K562 (cell line): ENCODE results near the gene SPRR2D. TPM values are rescaled to one million over a fixed set of nuclear protein-coding genes. Genes with fewer than 3 reads are reported as not detected.

Source experiments
- ARID1B ChIP-seq: fragments of 450-650 bp; IDR thresholded peaks from 2 replicates; pipeline ENCODE4 v1.6.1; 2016; ENCODE audit warnings: antibody characterized with exemption, mild to moderate bottlenecking, inconsistent platforms
- CBFA2T2 ChIP-seq: fragments of 450-650 bp; conservative IDR thresholded peaks from 2 replicates; pipeline ENCODE4 v1.6.1; 2017; ENCODE audit warnings: mild to moderate bottlenecking
- EP300 ChIP-seq: IDR thresholded peaks from 2 replicates; pipeline ENCODE4 v1.6.1; 2012; ENCODE audit warnings: low read length, improper control_type of control experiment
- GABPB2 ChIP-seq: fragments of 250-450 bp; sonication (Bioruptor Pico); conservative IDR thresholded peaks from 2 replicates; pipeline ENCODE4 v1.5.1; 2021; ENCODE audit warnings: mild to moderate bottlenecking
- HMBOX1 ChIP-seq: sonication (generic); IDR thresholded peaks from 2 replicates; pipeline ENCODE4 v1.6.1; 2016
- HNRNPH1 ChIP-seq: fragments of 200-400 bp; formaldehyde crosslinking; optimal IDR thresholded peaks from 2 replicates; pipeline ENCODE3; 2017; ENCODE audit warnings: low read depth, mild to moderate bottlenecking, low read length, moderate library complexity
- HOXB6 ChIP-seq: fragments of 250-450 bp; sonication (Bioruptor Pico); IDR thresholded peaks from 2 replicates; pipeline ENCODE4 v1.5.1; 2022; ENCODE audit warnings: mild to moderate bottlenecking, borderline replicate concordance
- NCOA4 ChIP-seq: fragments of 450-650 bp; IDR thresholded peaks from 2 replicates; pipeline ENCODE4 v1.6.1; 2018; ENCODE audit warnings: mild to moderate bottlenecking; ENCODE audit not compliant: partially characterized antibody
- NFIC ChIP-seq: fragments of 450-650 bp; IDR thresholded peaks from 2 replicates; pipeline ENCODE4 v1.6.1; 2017; ENCODE audit warnings: mild to moderate bottlenecking, inconsistent platforms
- NONO ChIP-seq, 2 experiments: fragments of 200-400 bp in 1 of 2; fragments of 450-650 bp in 1 of 2; formaldehyde crosslinking in 1 of 2; IDR thresholded peaks; 2 replicates each; pipeline ENCODE4 v1.6.1; 2017; ENCODE audit warnings: low read depth in 2 of 2, mild to moderate bottlenecking in 2 of 2, moderate library complexity in 2 of 2, low read length in 1 of 2
- NR2F6 ChIP-seq: fragments of 450-650 bp; formaldehyde crosslinking; IDR thresholded peaks from 2 replicates; pipeline ENCODE4 v1.4.0; 2020; ENCODE audit warnings: mild to moderate bottlenecking
- PBX2 ChIP-seq, 2 experiments: IDR thresholded peaks in 1 of 2; conservative IDR thresholded peaks in 1 of 2; 2 replicates each; pipeline ENCODE4 v1.6.1; 2016; ENCODE audit warnings: low read depth in 2 of 2, mild to moderate bottlenecking in 1 of 2, missing compliant biosample characterization in 1 of 2, missing genetic modification characterization in 1 of 2, moderate library complexity in 1 of 2
- SLC30A9 ChIP-seq: fragments of 250-450 bp; sonication (Bioruptor Pico); IDR thresholded peaks from 2 replicates; pipeline ENCODE4 v1.8.0; 2022; ENCODE audit warnings: mild to moderate bottlenecking, moderate library complexity
- SREBF2 ChIP-seq: sonication (generic); formaldehyde crosslinking; IDR thresholded peaks from 2 replicates; pipeline ENCODE4 v1.4.0; 2020; ENCODE audit warnings: mild to moderate bottlenecking, missing genetic modification reagents
- STAT5A ChIP-seq: IDR thresholded peaks from 2 replicates; pipeline ENCODE4 v1.6.1; 2012; ENCODE audit warnings: low read length, inconsistent platforms, borderline replicate concordance
- ZKSCAN1 ChIP-seq: fragments of 150-350 bp; IDR thresholded peaks from 2 replicates; pipeline ENCODE4 v1.6.1; 2016; ENCODE audit warnings: low read depth, low read length
- ZNF121 ChIP-seq: sonication (generic); formaldehyde crosslinking; conservative IDR thresholded peaks from 2 replicates; pipeline ENCODE4 v1.8.0; 2022; ENCODE audit warnings: missing genetic modification reagents
- ZNF133 ChIP-seq: fragments of 250-450 bp; sonication (Bioruptor Pico); IDR thresholded peaks from 2 replicates; pipeline ENCODE4 v1.4.0; 2020; ENCODE audit warnings: mild to moderate bottlenecking
- ZNF512 ChIP-seq: IDR thresholded peaks from 2 replicates; pipeline ENCODE4 v1.6.1; 2016; ENCODE audit warnings: missing genetic modification characterization, missing compliant biosample characterization
- polyA plus RNA-seq, 8 experiments: library from polyadenylated mRNA; depleted of rRNA in 4 of 8; stranded (reverse) in 5 of 8; unstranded in 3 of 8; fragments of >200 nt; fragmentation: Nextera tagmentation in 2 of 8; fragmentation: Illumina TruSeq in 1 of 8; extraction: Ambion mirVana in 2 of 8; extraction: Trizol in 1 of 8; gene quantifications; 2 replicates each; pipeline versions ENCODE4 v1.2.1 to v1.2.3, GENCODE V29; 2011 to 2014; ENCODE audit warnings: inconsistent platforms in 1 of 8, missing spikeins in 1 of 8
- total RNA-seq, 7 experiments: library from RNA; depleted of rRNA in 6 of 7; stranded (reverse); fragments of >200 nt in 6 of 7; fragmentation: Illumina TruSeq in 2 of 7; extraction: Trizol in 2 of 7; gene quantifications; 2 replicates each; pipeline versions ENCODE4 v1.2.1 to v1.2.3, GENCODE V29; 2011 to 2021; ENCODE audit warnings: low replicate concordance in 1 of 7
- TF ChIP-seq, protein P1 (sequence below): fragments of 250-450 bp; sonication (Bioruptor Pico); IDR thresholded peaks from 2 replicates; pipeline ENCODE4 v1.5.0; 2020; ENCODE audit warnings: mild to moderate bottlenecking, borderline replicate concordance

The SPRR2D gene
- total and polyA plus RNA-seq, 9 of the 15 experiments (the other 6 are each of a cell fraction or from before 2014, with no cell fraction given) = 0.91 to 5.1 (median 3.2) TPM; not detected in 1

DNA sequence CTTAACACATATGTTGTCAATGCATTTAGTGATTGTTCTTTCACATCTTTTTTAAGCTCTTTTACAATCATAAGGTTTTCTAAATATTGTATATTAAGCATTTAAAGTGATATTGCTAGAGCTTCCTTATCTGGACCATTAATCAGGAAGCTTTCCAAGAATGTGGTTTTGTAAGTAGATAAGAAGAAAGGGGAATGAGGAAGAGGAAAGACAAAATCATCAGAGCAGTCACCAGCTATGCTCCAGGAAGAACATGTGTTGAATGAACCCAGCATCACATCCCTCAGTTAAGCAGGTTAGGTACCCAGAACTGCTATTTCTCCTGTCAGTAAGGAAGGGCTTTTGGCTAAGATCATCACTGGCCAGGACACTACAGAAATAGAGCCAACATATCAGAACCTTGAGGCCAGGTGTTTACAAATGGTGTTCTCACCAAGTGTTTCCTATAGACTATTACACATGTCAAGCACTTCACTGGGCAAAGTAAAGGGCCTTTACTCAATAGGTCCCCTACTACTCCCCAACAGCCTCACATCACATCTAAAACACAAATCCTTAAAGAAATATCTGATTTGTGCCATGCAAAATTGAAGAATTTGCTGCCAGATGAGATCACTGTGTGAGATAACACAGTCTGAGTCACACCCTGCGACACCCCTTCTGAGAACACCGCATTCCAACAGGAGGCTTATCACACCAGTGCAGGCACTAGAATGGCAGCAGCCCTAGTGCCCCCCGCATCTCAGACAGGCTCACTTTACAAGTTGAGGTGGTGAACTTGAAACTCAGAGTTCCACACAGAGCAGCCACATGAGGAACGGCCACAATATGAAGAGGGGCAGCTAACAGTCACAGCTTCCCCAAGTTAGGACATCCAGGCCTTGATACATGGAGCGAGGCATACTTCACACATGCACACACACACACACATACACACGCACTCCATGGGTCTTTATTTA, 18.2 kb upstream of the SPRR2D start (continued):
- TF ChIP-seq EP300 (peak; percentile 93), NONO (IDR thresholded peaks at IDR 0.05; ENCODE audit: low read depth in 2 of 2, low read length in 1 of 2) (no peak), ZNF512 (tag) (no peak), SREBF2 (CRISPR knock-in tag) (no peak), ZNF133 (no peak), PBX2 (CRISPR knock-in tag; IDR thresholded peaks at IDR 0.05; ENCODE audit: low read depth) (no peak), PBX2 (tag; conservative IDR thresholded peaks at IDR 0.05; ENCODE audit: low read depth) (no peak), CBFA2T2 (peak; percentile 87), ZKSCAN1 (no peak), STAT5A (peak; percentile 90), ZNF121 (CRISPR knock-in tag) (no peak), NR2F6 (CRISPR knock-in tag) (no peak), NFIC (peak; percentile 78), NCOA4 (no peak), ARID1B (peak; percentile 99), SLC30A9 (CRISPR knock-in tag) (no peak), GABPB2 (CRISPR knock-in tag) (no peak), HNRNPH1 (no peak), HMBOX1 (peak; percentile 72), HOXB6 (CRISPR knock-in tag) (no peak)
- TF ChIP-seq, protein P1, sequence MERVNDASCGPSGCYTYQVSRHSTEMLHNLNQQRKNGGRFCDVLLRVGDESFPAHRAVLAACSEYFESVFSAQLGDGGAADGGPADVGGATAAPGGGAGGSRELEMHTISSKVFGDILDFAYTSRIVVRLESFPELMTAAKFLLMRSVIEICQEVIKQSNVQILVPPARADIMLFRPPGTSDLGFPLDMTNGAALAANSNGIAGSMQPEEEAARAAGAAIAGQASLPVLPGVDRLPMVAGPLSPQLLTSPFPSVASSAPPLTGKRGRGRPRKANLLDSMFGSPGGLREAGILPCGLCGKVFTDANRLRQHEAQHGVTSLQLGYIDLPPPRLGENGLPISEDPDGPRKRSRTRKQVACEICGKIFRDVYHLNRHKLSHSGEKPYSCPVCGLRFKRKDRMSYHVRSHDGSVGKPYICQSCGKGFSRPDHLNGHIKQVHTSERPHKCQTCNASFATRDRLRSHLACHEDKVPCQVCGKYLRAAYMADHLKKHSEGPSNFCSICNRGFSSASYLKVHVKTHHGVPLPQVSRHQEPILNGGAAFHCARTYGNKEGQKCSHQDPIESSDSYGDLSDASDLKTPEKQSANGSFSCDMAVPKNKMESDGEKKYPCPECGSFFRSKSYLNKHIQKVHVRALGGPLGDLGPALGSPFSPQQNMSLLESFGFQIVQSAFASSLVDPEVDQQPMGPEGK (CRISPR knock-in tag) = no peak
